Pancreas (tissue), 10 donors: ENCODE measurements around the gene PGK2. TPM values are rescaled to one million over a fixed set of nuclear protein-coding genes. Genes with fewer than 3 reads are reported as not detected.

ENCODE experiments used
- ATAC-seq, 4 donors: fragments of 200-7000 bp; cut with Tn5 transposase; one replicate each; pipeline versions ENCODE4 v1.8.0 to v1.9.1; 2020; ENCODE audit warnings: mild to moderate bottlenecking in 4 of 4, moderate library complexity in 4 of 4
- DNase-seq, 6 donors: peaks; one replicate each; pipeline ENCODE4 v3.0.0-alpha.2; 2020
- FAIRE-seq: peaks from 2 replicates; lab custom pipeline; 2012; peaks lifted over from hg19 to GRCh38; lab: Jason Lieb, UNC
- H3K27ac ChIP-seq, 4 donors: fragments of 200-600 bp; sonication (generic); 1 replicate in 3 of 4; 2 replicates in 1 of 4; pipeline versions ENCODE4 v1.5.0 to v1.8.0; 2020
- H3K27me3 ChIP-seq, 4 donors: fragments of 200-600 bp; one replicate each; pipeline ENCODE4 v1.8.0; 2021
- H3K36me3 ChIP-seq, 3 donors: fragments of 200-600 bp; sonication (generic) in 1 of 3; one replicate each; pipeline versions ENCODE4 v1.5.0 to v1.8.0; 2020 to 2021
- H3K4me1 ChIP-seq, 3 donors: fragments of 200-600 bp; one replicate each; pipeline ENCODE4 v1.8.0; 2021
- H3K4me3 ChIP-seq, 4 donors: fragments of 200-600 bp; sonication (generic) in 2 of 4; one replicate each; pipeline versions ENCODE4 v1.5.0 to v1.8.0; 2020 to 2021
- H3K9me3 ChIP-seq, 4 donors: fragments of 200-600 bp; one replicate each; pipeline ENCODE4 v1.8.0; 2021
- WGBS, 2 donors: extraction: QIAGEN DNeasy Blood & Tissue Kit; methylation state at CpG; one replicate each; pipeline ENCODE4 v1.1.7; 2013; 5-methylcytosine and 5-hydroxymethylcytosine counted together
- intact Hi-C, 3 donors: fragments of 100-400 bp; cut with DNase I; formaldehyde crosslinking; loops; one replicate each; pipeline versions ENCODE4 v1.11.1 to v1.14.2; 2022
- polyA plus RNA-seq, 2 donors: library from polyadenylated mRNA; stranded (reverse); fragments of 200-250 nt; gene quantifications; one replicate each; pipeline ENCODE4 v1.2.3, GENCODE V29; 2013
- total RNA-seq, 6 donors: library from RNA; stranded (reverse); fragmentation: NEBNext Ultra II Directional in 4 of 6; extraction: Animal tissue kit (Norgen Biotek cat#: 25700) in 4 of 6; gene quantifications; one replicate each; pipeline versions ENCODE4 v1.2.1 to v1.2.4, GENCODE V29; 2021 to 2023
- TF ChIP-seq, protein P1 (sequence below), 4 donors: fragments of 200-600 bp; sonication (generic) in 3 of 4; IDR thresholded peaks; one replicate each; pipeline versions ENCODE4 v1.5.0 to v1.8.0; 2021; ENCODE audit warnings: antibody characterized with exemption in 4 of 4
- donor health status: healthy with polysubstance abuse.
- donor health status: DM: no; HTN: no; CAD: no; lungs with moderate emphysema.
- donor health status: DM: no; HTN: no; CAD: no.
- donor health status: control.
- donor health status: control.
- donor health status: Bipolar disorder and iron deficiency.
- donor health status: DM: yes; HTN: yes; CAD: no.
- donor health status: DM: no; HTN: no; CAD: no.
- donor health status: DM: no; HTN: no; CAD: no.
- donor health status: DM: yes; HTN: yes; CAD: no.

The PGK2 gene
- total and polyA plus RNA-seq, 8 donors = not detected

DNA sequence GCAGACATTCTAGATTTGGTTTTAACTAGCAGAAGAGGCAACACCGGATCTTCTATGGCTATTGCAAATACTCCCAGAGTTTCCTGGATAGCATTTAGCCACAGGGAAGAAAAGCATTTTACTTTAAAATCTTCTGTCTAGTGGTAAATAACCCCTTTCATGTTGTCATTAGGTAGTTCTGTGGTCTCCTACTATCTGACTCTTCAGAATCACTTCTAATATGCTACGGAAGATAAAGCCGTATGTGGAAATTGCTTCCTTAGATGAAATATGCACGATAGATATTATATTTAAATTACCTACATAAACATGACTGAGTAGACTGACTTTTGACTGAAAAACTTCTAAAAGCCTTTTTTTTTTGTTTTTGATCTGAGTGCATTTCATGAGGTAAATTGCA is 43.7 kb downstream of the PGK2 start:
- WGBS, 2 donors = 80 to 85% methylated on average over 4 of the region's 4 CpGs
- DNase-seq = no peak
- ATAC-seq = no peak
- Histone ChIP-seq H3K4me3 (no peak overlapping the region), H3K27ac (no peak overlapping the region), H3K36me3 (no peaks in the 10 kb centered on the region), H3K4me1 (no peaks in the 10 kb centered on the region), H3K9me3 (no peaks in the 10 kb centered on the region), H3K27me3 (no peaks in the 10 kb centered on the region)
- FAIRE-seq = no peak
- TF ChIP-seq, protein P1, sequence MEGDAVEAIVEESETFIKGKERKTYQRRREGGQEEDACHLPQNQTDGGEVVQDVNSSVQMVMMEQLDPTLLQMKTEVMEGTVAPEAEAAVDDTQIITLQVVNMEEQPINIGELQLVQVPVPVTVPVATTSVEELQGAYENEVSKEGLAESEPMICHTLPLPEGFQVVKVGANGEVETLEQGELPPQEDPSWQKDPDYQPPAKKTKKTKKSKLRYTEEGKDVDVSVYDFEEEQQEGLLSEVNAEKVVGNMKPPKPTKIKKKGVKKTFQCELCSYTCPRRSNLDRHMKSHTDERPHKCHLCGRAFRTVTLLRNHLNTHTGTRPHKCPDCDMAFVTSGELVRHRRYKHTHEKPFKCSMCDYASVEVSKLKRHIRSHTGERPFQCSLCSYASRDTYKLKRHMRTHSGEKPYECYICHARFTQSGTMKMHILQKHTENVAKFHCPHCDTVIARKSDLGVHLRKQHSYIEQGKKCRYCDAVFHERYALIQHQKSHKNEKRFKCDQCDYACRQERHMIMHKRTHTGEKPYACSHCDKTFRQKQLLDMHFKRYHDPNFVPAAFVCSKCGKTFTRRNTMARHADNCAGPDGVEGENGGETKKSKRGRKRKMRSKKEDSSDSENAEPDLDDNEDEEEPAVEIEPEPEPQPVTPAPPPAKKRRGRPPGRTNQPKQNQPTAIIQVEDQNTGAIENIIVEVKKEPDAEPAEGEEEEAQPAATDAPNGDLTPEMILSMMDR (IDR thresholded peaks at IDR 0.05) = no peak
- intact Hi-C loops = no loop called here

DNA sequence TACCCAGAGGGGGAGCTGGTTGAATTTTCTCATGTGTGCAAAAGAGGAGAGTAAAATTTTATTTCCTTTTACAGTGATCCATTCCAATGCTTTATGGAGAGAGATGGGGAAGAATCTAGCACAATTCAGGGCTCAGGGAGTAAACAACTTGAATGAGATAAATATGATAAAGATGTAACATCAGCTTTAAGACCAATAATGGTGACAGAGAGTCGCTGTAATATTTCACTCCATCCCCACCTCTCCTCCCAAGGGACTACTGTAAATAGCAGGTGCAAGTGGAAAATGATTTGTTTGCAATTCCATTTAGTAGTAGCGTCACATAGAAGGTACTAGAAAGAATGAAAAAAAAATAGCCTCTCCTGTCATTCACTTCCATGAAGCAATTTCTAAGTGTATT is 47.7 kb downstream of the PGK2 start:
- no peak overlapping the region for H3K4me3 ChIP-seq
- DNase-seq = no peak
- FAIRE-seq = no peak
- no peak for ATAC-seq
- TF ChIP-seq, protein P1 (IDR thresholded peaks at IDR 0.05) = no peak
- no peak overlapping the region for H3K27ac ChIP-seq
- H3K36me3 ChIP-seq = no peaks in the 10 kb centered on the region
- intact Hi-C loops = no loop called here
- 52 to 61% methylated on average over 2 of the region's 2 CpGs for WGBS, 2 donors
- peaks cover 0 to 6% (median 0%) of the 10 kb centered on the region in 3 donors for H3K4me1 ChIP-seq
- no peaks in the 10 kb centered on the region for H3K9me3 ChIP-seq
- no peaks in the 10 kb centered on the region for H3K27me3 ChIP-seq

DNA sequence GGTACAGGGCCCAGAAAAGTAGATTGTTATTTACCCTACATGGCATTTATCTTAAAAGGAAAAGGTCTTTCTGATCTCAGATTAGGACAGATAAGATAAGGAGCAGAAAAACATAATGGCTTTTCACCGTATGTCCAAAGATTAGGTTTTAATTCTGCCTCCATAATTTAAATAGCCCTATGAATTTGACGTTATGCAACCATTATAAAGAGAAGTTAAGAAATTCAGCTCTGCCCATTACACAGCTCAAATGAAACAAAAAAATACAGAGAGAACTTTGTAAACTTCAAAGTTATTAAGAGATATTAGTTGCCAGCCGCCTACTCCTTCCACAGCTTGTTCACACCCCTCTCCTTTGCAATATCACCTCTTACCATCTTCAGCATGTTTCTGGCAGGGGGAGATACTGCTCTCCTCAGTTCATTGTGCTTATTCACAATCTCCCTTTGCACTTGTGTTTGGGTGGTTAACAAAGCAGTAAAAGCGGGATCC is 51.0 kb downstream of the PGK2 start:
- TF ChIP-seq, protein P1 (IDR thresholded peaks at IDR 0.05) = no peak
- H3K27ac ChIP-seq = no peak overlapping the region
- peaks cover 0 to 6% (median 0%) of the 10 kb centered on the region in 3 donors for H3K4me1 ChIP-seq
- 45 to 46% methylated on average over 4 of the region's 4 CpGs for WGBS, 2 donors
- DNase-seq (no peak), ATAC-seq (no peak), FAIRE-seq (no peak)
- H3K27me3 ChIP-seq = no peaks in the 10 kb centered on the region
- no peaks in the 10 kb centered on the region for H3K36me3 ChIP-seq
- intact Hi-C loops = no loop called here
- H3K4me3 ChIP-seq = no peak overlapping the region
- no peaks in the 10 kb centered on the region for H3K9me3 ChIP-seq

Other genes starting within 250 kb of the PGK2 start
- 1 to 10 TPM; 2.4 to 9.3 (median 4.6) TPM for gene C6orf141, start 236.6 kb downstream of the PGK2 start, total RNA-seq
- gene C6orf141, start 236.6 kb downstream of the PGK2 start, polyA plus RNA-seq = 10 to 100 TPM; 14.5 to 21.1 TPM
- under 1 TPM in 1 of 6 donors, not detected in 5; 0.28 TPM for gene RHAG, start 150.4 kb downstream of the PGK2 start, total RNA-seq
- gene RHAG, start 150.4 kb downstream of the PGK2 start, polyA plus RNA-seq = not detected
- under 1 TPM in 5 of 6 donors, not detected in 1; 0.12 to 0.25 (median 0.19) TPM for gene CRISP2, start 73.7 kb downstream of the PGK2 start, total RNA-seq
- under 1 TPM; 0.65 to 0.96 TPM for gene CRISP2, start 73.7 kb downstream of the PGK2 start, polyA plus RNA-seq
- 10 to 100 TPM in 4 of 6 donors, 1 to 10 TPM in 1, under 1 TPM in 1; 0.47 to 35.4 (median 13.3) TPM for gene CRISP3, start 42.9 kb downstream of the PGK2 start, total RNA-seq
- 1 to 10 TPM in 1 of 2 donors, under 1 TPM in 1; 0.49 to 2.4 TPM for gene CRISP3, start 42.9 kb downstream of the PGK2 start, polyA plus RNA-seq
- not detected for gene CRISP1, start 79.2 kb upstream of the PGK2 start, total RNA-seq
- gene CRISP1, start 79.2 kb upstream of the PGK2 start, polyA plus RNA-seq = not detected
- not detected for gene DEFB114, start 176.9 kb upstream of the PGK2 start, total RNA-seq
- not detected for gene DEFB114, start 176.9 kb upstream of the PGK2 start, polyA plus RNA-seq
- not detected for gene DEFB113, start 182.3 kb upstream of the PGK2 start, total RNA-seq
- not detected for gene DEFB113, start 182.3 kb upstream of the PGK2 start, polyA plus RNA-seq
- gene DEFB110, start 234.7 kb upstream of the PGK2 start, total RNA-seq = not detected
- not detected for gene DEFB110, start 234.7 kb upstream of the PGK2 start, polyA plus RNA-seq